HepG2 (cell line): ENCODE results near the gene MSANTD2.

Experiments
- CBX5 ChIP-seq: sonication (generic); formaldehyde crosslinking; IDR thresholded peaks from 2 replicates; pipeline ENCODE4 v1.4.0; 2020; ENCODE audit warnings: missing genetic modification reagents, borderline replicate concordance
- EZH2 ChIP-seq: conservative IDR thresholded peaks from 2 replicates; pipeline ENCODE4 v1.6.1; 2012; ENCODE audit warnings: mild to moderate bottlenecking, low read depth, low read length, moderate library complexity
- HOXA7 ChIP-seq: sonication (generic); formaldehyde crosslinking; IDR thresholded peaks from 2 replicates; pipeline ENCODE4 v1.8.1; 2022; ENCODE audit warnings: mild to moderate bottlenecking, missing genetic modification reagents, moderate library complexity
- PITX1 ChIP-seq: sonication (generic); formaldehyde crosslinking; IDR thresholded peaks from 2 replicates; pipeline ENCODE4 v1.5.1; 2020; ENCODE audit warnings: mild to moderate bottlenecking, missing genetic modification reagents
- SRSF1 ChIP-seq: fragments of 200-400 bp; formaldehyde crosslinking; optimal IDR thresholded peaks from 2 replicates; pipeline ENCODE3; 2017; ENCODE audit warnings: mild to moderate bottlenecking, low read depth, low read length, moderate library complexity
- ZNF550 ChIP-seq: sonication (generic); formaldehyde crosslinking; IDR thresholded peaks from 2 replicates; pipeline ENCODE4 v1.4.0; 2020; ENCODE audit warnings: mild to moderate bottlenecking, missing genetic modification reagents, borderline replicate concordance
- TF ChIP-seq, protein P1 (sequence below): sonication (generic); formaldehyde crosslinking; IDR thresholded peaks from 2 replicates; pipeline ENCODE4 v1.5.0; 2020; ENCODE audit warnings: mild to moderate bottlenecking, missing genetic modification reagents, moderate library complexity

GRCh38 chr11:124842305-124842704 lies 42.1 kb upstream of the MSANTD2 start:
- TF ChIP-seq PITX1: no peak
- TF ChIP-seq SRSF1: no peak
- no peak for TF ChIP-seq HOXA7 (CRISPR knock-in tag)
- no peak for TF ChIP-seq ZNF550 (CRISPR knock-in tag)
- no peak for TF ChIP-seq EZH2
- TF ChIP-seq, protein P1, sequence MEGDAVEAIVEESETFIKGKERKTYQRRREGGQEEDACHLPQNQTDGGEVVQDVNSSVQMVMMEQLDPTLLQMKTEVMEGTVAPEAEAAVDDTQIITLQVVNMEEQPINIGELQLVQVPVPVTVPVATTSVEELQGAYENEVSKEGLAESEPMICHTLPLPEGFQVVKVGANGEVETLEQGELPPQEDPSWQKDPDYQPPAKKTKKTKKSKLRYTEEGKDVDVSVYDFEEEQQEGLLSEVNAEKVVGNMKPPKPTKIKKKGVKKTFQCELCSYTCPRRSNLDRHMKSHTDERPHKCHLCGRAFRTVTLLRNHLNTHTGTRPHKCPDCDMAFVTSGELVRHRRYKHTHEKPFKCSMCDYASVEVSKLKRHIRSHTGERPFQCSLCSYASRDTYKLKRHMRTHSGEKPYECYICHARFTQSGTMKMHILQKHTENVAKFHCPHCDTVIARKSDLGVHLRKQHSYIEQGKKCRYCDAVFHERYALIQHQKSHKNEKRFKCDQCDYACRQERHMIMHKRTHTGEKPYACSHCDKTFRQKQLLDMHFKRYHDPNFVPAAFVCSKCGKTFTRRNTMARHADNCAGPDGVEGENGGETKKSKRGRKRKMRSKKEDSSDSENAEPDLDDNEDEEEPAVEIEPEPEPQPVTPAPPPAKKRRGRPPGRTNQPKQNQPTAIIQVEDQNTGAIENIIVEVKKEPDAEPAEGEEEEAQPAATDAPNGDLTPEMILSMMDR: no peak
- TF ChIP-seq CBX5 (CRISPR knock-in tag): no peak
